ENCODE data around the gene LRRC40. TPM values are rescaled to one million over a fixed set of nuclear protein-coding genes. Genes with fewer than 3 reads are reported as not detected.

LRRC40 gene
- total and polyA plus RNA-seq, 9 of the 15 experiments (the other 6 are each of a cell fraction or from before 2014, with no cell fraction given), result 16.1 to 36.2 (median 30.9) TPM

- TF ChIP-seq PATZ1 (CRISPR knock-in tag; IDR thresholded peaks at IDR 0.05; ENCODE audit: borderline replicate concordance) (0 out of 2 replicates have a peak, but pooled peaks have one; percentile 27), MYBL2 (IDR thresholded peaks at IDR 0.05; ENCODE audit: low read depth) (peak; percentile 67), MYBL2 (CRISPR knock-in tag; IDR thresholded peaks at IDR 0.05; ENCODE audit: borderline replicate concordance) (no peak), CHD7 (IDR thresholded peaks at IDR 0.05; ENCODE audit: low read depth, low read length) (no peak), OTX1 (CRISPR knock-in tag; IDR thresholded peaks at IDR 0.05) (no peak), ELF2 (CRISPR knock-in tag; IDR thresholded peaks at IDR 0.05) (no peak), ZNF263 (CRISPR knock-in tag; IDR thresholded peaks at IDR 0.05; ENCODE audit: borderline replicate concordance) (peak; percentile 67; the same call in 1 of the 2 replicates), NELFE (IDR thresholded peaks at IDR 0.05; ENCODE audit: insufficient read depth, insufficient read length) (no peak), ZNF354B (CRISPR knock-in tag; IDR thresholded peaks at IDR 0.05) (no peak), DDX20 (tag; IDR thresholded peaks at IDR 0.05; ENCODE audit: low read depth) (no peak), USF2 (CRISPR knock-in tag; IDR thresholded peaks at IDR 0.05) (no peak), JUN (IDR thresholded peaks at IDR 0.05; ENCODE audit: borderline replicate concordance, low read depth, low read length) (no peak), JUN (CRISPR knock-in tag; IDR thresholded peaks at IDR 0.05; ENCODE audit: borderline replicate concordance) (no peak; the same call in 1 of the 2 replicates)
These were observed 16.1 kb upstream of the LRRC40 start, which contains the start of gene SRSF11 (continued) for GRCh38 chr1:70221238-70222121.
